ENCODE results near the gene KRTAP9-1. TPM values are rescaled to one million over a fixed set of nuclear protein-coding genes. Genes with fewer than 3 reads are reported as not detected.
"Not testable (repeated sequence)": the region's sequence is repeated elsewhere in the genome, so short reads cannot be mapped to it uniquely, and the experiment has no call there.

KRTAP9-1 gene
- total and polyA plus RNA-seq, 2 donors (not counting 1 experiment from before 2014, with no cell fraction given) = not detected

GRCh38 chr17:41144846-41145245, 44.8 kb upstream of the KRTAP9-1 start:
- Histone ChIP-seq H3K36me3 (ENCODE audit: control insufficient read depth, insufficient read depth, low read length) (no peaks in the 10 kb centered on the region), H3K79me2 (ENCODE audit: control insufficient read depth, insufficient read depth, low read length) (no peaks in the 10 kb centered on the region), H3K27me3 (ENCODE audit: control insufficient read depth, insufficient read depth, low read length) (no peaks in the 10 kb centered on the region), H4K20me1 (ENCODE audit: control insufficient read depth, extremely low read depth, insufficient read depth, low read length) (no peaks in the 10 kb centered on the region), H3K9me3 (ENCODE audit: control insufficient read depth, insufficient read depth, low read depth, low read length) (no peaks in the 10 kb centered on the region), H3K9ac (ENCODE audit: insufficient read depth, low read length) (no peak overlapping the region), H3K4me2 (ENCODE audit: extremely low read depth, insufficient read depth, low read length) (no peak overlapping the region), H3K27ac (ENCODE audit: insufficient read depth, low read length) (no peak overlapping the region), H3K4me1 (ENCODE audit: control insufficient read depth, extremely low read depth, insufficient read depth, low read length) (no peaks in the 10 kb centered on the region), H2AFZ (ENCODE audit: low read length) (no peak overlapping the region), H3K4me3 (replicated peaks in 1 of 4; ENCODE audit: control extremely low read depth in 1 of 4, insufficient read depth in 1 of 4, low read depth in 3 of 4, low read length in 4 of 4) (no peak overlapping the region)
- TF ChIP-seq EZH2 (IDR thresholded peaks at IDR 0.05; ENCODE audit: low read length, missing control alignments) = no peak
- TF ChIP-seq CTCF (conservative IDR thresholded peaks at IDR 0.05 in 1 of 2, IDR thresholded peaks at IDR 0.05 in 1 of 2; ENCODE audit: low read depth in 1 of 2, low read length in 2 of 2) = no peak
- DNase-seq (ENCODE audit: low read depth in 2 of 2) = no peak

- Histone ChIP-seq H3K36me3 (ENCODE audit: control insufficient read depth, insufficient read depth, low read length) (no peaks in the 10 kb centered on the region), H3K79me2 (ENCODE audit: control insufficient read depth, insufficient read depth, low read length) (no peaks in the 10 kb centered on the region), H3K27me3 (ENCODE audit: control insufficient read depth, insufficient read depth, low read length) (no peaks in the 10 kb centered on the region), H3K27ac (ENCODE audit: insufficient read depth, low read length) (no peak overlapping the region), H3K9me3 (ENCODE audit: control insufficient read depth, insufficient read depth, low read depth, low read length) (no peaks in the 10 kb centered on the region), H3K4me3 (replicated peaks in 1 of 4; ENCODE audit: control extremely low read depth in 1 of 4, insufficient read depth in 1 of 4, low read depth in 3 of 4, low read length in 4 of 4) (no peak overlapping the region), H3K9ac (ENCODE audit: insufficient read depth, low read length) (no peak overlapping the region), H4K20me1 (ENCODE audit: control insufficient read depth, extremely low read depth, insufficient read depth, low read length) (no peaks in the 10 kb centered on the region), H2AFZ (ENCODE audit: low read length) (no peak overlapping the region), H3K4me2 (ENCODE audit: extremely low read depth, insufficient read depth, low read length) (no peak overlapping the region), H3K4me1 (ENCODE audit: control insufficient read depth, extremely low read depth, insufficient read depth, low read length) (no peaks in the 10 kb centered on the region)
- TF ChIP-seq CTCF (conservative IDR thresholded peaks at IDR 0.05 in 1 of 2, IDR thresholded peaks at IDR 0.05 in 1 of 2; ENCODE audit: low read depth in 1 of 2, low read length in 2 of 2) (no peak), EZH2 (IDR thresholded peaks at IDR 0.05; ENCODE audit: low read length, missing control alignments) (no peak)
- no peak for DNase-seq (ENCODE audit: low read depth in 2 of 2)
Measured at GRCh38 chr17:41145261-41145660, 44.4 kb upstream of the KRTAP9-1 start.

GRCh38 chr17:41147531-41148204, 42.0 kb upstream of the KRTAP9-1 start:
- Histone ChIP-seq H3K9me3 (ENCODE audit: control insufficient read depth, insufficient read depth, low read depth, low read length) (no peaks in the 10 kb centered on the region), H3K9ac (ENCODE audit: insufficient read depth, low read length) (no peak overlapping the region), H3K4me3 (replicated peaks in 1 of 4; ENCODE audit: control extremely low read depth in 1 of 4, insufficient read depth in 1 of 4, low read depth in 3 of 4, low read length in 4 of 4) (no peak overlapping the region), H3K27ac (ENCODE audit: insufficient read depth, low read length) (no peak overlapping the region), H3K4me1 (ENCODE audit: control insufficient read depth, extremely low read depth, insufficient read depth, low read length) (no peaks in the 10 kb centered on the region), H3K79me2 (ENCODE audit: control insufficient read depth, insufficient read depth, low read length) (no peaks in the 10 kb centered on the region), H3K36me3 (ENCODE audit: control insufficient read depth, insufficient read depth, low read length) (no peaks in the 10 kb centered on the region), H3K4me2 (ENCODE audit: extremely low read depth, insufficient read depth, low read length) (no peak overlapping the region), H4K20me1 (ENCODE audit: control insufficient read depth, extremely low read depth, insufficient read depth, low read length) (no peaks in the 10 kb centered on the region), H3K27me3 (ENCODE audit: control insufficient read depth, insufficient read depth, low read length) (no peaks in the 10 kb centered on the region), H2AFZ (ENCODE audit: low read length) (no peak overlapping the region)
- no peak for TF ChIP-seq EZH2 (IDR thresholded peaks at IDR 0.05; ENCODE audit: low read length, missing control alignments)
- no peak for TF ChIP-seq CTCF (conservative IDR thresholded peaks at IDR 0.05 in 1 of 2, IDR thresholded peaks at IDR 0.05 in 1 of 2; ENCODE audit: low read depth in 1 of 2, low read length in 2 of 2)
- DNase-seq (ENCODE audit: low read depth in 2 of 2) = no peak

- H3K27me3 ChIP-seq (ENCODE audit: control insufficient read depth, insufficient read depth, low read length); H3K4me1 ChIP-seq (ENCODE audit: control insufficient read depth, extremely low read depth, insufficient read depth, low read length); H3K4me3 ChIP-seq (replicated peaks in 1 of 4; ENCODE audit: control extremely low read depth in 1 of 4, insufficient read depth in 1 of 4, low read depth in 3 of 4, low read length in 4 of 4); H4K20me1 ChIP-seq (ENCODE audit: control insufficient read depth, extremely low read depth, insufficient read depth, low read length); H3K27ac ChIP-seq (ENCODE audit: insufficient read depth, low read length); H2AFZ ChIP-seq (ENCODE audit: low read length); H3K9me3 ChIP-seq (ENCODE audit: control insufficient read depth, insufficient read depth, low read depth, low read length); H3K9ac ChIP-seq (ENCODE audit: insufficient read depth, low read length); DNase-seq (ENCODE audit: low read depth in 2 of 2); H3K4me2 ChIP-seq (ENCODE audit: extremely low read depth, insufficient read depth, low read length); H3K36me3 ChIP-seq (ENCODE audit: control insufficient read depth, insufficient read depth, low read length); H3K79me2 ChIP-seq (ENCODE audit: control insufficient read depth, insufficient read depth, low read length): not testable (repeated sequence)
Measured at GRCh38 chr17:41148971-41149651, 40.6 kb upstream of the KRTAP9-1 start.
